Epithelial cell of proximal tubule (primary cell): Measurements from ENCODE around the gene SDK1. TPM values are rescaled to one million over a fixed set of nuclear protein-coding genes. Genes with fewer than 3 reads are reported as not detected.

Experiments
- DNase-seq: peaks from one replicate; pipeline ENCODE4 v3.0.0-alpha.2; 2011; ENCODE audit warnings: low read depth
- H3K4me3 ChIP-seq: 2 replicates; pipeline ENCODE4 v1.5.1; 2011; ENCODE audit warnings: low read depth, mild to moderate bottlenecking, low read length
- CTCF ChIP-seq: conservative IDR thresholded peaks from 2 replicates; pipeline ENCODE4 v1.5.1; 2012; ENCODE audit warnings: low read depth, mild to moderate bottlenecking, low read length
- total RNA-seq: library from RNA; depleted of rRNA; stranded (reverse); fragments of >200 nt; gene quantifications from 2 replicates; pipeline ENCODE4 v1.2.3, GENCODE V29; 2015

The SDK1 gene
- total RNA-seq, 1 donor from 2014 or later = 0.75 TPM

DNA sequence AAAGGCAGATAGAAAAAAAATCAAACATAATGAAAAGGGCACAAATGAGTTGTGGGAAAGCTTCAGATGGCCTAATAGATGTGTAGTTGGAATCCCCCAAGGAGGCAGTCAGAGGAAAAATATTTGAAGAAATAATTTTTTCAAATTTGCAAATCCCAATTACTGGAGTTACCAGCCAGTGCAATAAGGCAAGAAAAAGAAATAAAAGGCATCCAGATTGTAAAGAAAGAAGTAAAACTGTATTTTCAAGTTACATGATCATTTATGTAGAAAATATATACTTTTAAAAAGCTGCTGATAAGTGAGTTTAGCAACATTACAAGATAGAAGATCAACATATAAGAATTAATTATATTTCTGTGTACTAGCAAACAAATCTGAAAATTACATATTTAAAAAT is 329.0 kb downstream of the SDK1 start:
- DNase-seq = no peak
- H3K4me3 ChIP-seq = no peak overlapping the region
- TF ChIP-seq CTCF = no peak

DNA sequence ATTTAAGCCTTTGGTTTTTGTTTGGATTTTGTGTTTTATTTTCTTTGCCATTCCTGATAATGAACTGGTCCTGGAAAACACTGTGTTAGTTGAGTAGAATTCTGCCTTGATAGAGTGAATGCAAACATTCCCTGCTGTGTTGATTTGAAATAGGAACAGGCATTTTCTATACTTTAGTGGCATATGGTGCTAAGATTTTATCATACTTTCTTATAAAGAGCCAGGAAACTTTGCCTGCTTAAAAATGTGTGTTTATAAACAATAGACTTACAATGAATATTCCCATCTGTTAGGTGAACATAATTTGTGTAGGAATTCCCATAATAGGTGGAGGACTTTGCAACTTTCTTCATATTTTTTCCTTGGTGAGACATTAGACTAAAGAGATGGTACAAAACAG is 333.3 kb downstream of the SDK1 start:
- DNase-seq = no peak
- H3K4me3 ChIP-seq = no peak overlapping the region
- no peak for TF ChIP-seq CTCF

DNA sequence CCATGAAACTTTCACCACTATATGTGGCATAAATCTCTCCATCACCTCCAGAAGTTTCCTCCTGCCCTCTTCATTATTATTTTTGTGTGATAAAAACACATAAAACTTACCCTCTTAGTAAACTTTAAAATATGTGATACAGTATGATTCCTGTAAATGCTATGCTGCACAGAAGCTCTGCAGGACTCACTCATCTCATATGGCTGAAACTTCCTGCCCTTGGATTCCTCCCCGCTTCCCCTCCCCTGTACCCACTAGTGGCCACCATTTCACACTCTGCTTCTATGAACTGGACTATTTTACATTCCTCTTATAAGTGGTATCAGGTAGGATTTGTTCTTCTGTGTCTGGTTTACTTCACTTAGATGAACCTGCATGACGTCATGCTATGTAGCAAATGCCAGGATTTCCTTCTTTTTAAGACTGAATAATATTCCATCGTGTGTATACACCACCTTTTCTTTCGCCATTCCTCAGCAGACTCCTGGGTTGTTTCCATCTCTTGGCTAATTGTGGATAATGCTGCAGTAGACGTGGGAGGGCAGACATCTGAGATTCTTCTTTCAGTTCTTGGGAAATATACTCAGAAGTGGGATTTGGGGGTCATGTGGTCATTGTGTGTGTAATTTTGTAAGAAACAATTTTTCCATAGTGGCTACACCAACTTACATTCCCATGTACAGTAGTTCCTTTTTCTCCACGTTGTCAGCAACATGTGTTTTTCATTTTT is 335.2 kb downstream of the SDK1 start:
- DNase-seq = no peak
- TF ChIP-seq CTCF = no peak
- no peak overlapping the region for H3K4me3 ChIP-seq

DNA sequence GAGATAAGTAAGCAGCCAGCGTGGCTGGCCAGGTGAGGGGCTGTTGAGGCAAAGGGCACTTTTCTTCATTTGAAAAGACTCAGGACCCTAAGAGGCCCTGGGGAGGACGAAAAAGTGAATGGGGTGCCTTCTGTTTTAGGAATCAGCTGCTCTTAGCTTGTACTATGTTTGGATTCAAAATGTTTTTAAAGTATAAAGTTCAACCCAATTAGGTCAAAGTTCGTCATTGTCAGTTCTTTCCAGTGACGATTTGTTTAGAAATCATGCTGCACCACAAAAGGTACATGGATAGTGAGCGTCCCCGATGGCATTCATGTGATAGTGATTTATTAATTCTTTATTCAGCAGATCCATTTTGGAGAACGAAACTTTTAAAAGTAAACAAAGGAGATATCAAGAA is 338.2 kb downstream of the SDK1 start:
- TF ChIP-seq CTCF = no peak
- no peak for DNase-seq
- H3K4me3 ChIP-seq = no peak overlapping the region

DNA sequence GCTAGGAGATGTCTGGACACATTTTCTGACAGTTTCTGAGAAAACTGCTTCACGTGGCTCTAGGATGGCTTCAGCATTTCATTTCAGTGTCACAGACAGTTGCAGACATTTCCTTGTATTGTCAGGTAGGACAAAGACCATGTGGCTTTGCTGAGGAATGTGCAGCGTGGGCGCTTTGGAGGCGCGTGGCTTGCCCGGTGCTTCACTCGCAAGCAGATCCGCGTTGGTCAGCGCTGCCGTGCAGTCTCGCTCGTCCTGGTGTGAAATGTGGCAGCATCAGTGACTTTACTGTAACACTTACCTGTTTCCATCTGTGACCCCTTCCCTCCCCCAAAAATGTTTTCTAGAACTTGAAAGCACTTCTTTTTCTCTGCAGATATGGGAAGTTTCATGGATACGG is 340.5 kb downstream of the SDK1 start:
- H3K4me3 ChIP-seq = no peak overlapping the region
- DNase-seq = no peak
- TF ChIP-seq CTCF = no peak

DNA sequence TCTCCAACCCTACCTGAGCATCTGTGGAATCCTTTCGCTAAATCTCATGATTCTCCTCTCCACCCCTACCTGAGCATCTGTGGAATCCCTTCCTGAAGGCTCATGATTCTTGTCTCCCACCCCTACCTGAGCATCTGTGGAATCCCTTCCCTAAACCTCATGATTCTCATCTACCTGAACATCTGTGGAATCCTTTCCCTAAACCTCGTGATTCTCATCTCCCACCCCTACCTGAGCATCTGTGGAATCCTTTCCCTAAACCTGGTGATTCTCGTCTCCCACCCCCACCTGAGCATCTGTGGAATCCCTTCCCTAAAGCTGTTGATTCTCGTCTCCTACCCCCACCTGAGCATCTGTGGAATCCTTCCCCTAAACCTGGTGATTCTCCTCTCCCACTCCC is 342.0 kb downstream of the SDK1 start:
- no peak for TF ChIP-seq CTCF
- no peak for DNase-seq
- H3K4me3 ChIP-seq = no peak overlapping the region

GRCh38 chr7:3648276-3648675 is 347.2 kb downstream of the SDK1 start:
- H3K4me3 ChIP-seq = no peak overlapping the region
- no peak for TF ChIP-seq CTCF
- DNase-seq = no peak
